IMR-90 (cell line): ENCODE measurements around the gene ASPHD2. TPM values are rescaled to one million over a fixed set of nuclear protein-coding genes. Genes with fewer than 3 reads are reported as not detected.

Experiments
- ATAC-seq: fragments of 200-7000 bp; cut with Tn5 transposase; 2 replicates; pipeline ENCODE4 v1.9.1; 2020; ENCODE audit warnings: low read depth, mild to moderate bottlenecking, moderate library complexity
- BruUV-seq: library from RNA; stranded (reverse); fragments of 400-500 nt; replicated peaks from 2 replicates; lab custom pipeline; 2021; lab: Mats Ljungman, UMichigan
- CTCF ChIA-PET: fragments of 300-600 bp; formaldehyde crosslinking; extraction: SDS; loops from one replicate; lab custom pipeline; 2021; ENCODE audit warnings: antibody characterized with exemption; lab: Yijun Ruan, JAX
- POLR2A ChIA-PET: fragments of 300-600 bp; sonication (Branson Sonifier 250); formaldehyde crosslinking; loops from one replicate; lab custom pipeline; 2022; ENCODE audit warnings: antibody characterized with exemption; ENCODE audit not compliant: unreplicated experiment; lab: Charles Lee
- DNase-seq: peaks from one replicate; pipeline ENCODE4 v3.0.0; 2013
- H2AFZ ChIP-seq: replicated peaks from 2 replicates; pipeline ENCODE3; 2013; ENCODE audit warnings: low read length, mild to moderate bottlenecking; ENCODE audit not compliant: poor library complexity
- H2AK5ac ChIP-seq: 2 replicates; pipeline ENCODE4 v1.6.1; 2013; ENCODE audit warnings: low read depth, low read length, inconsistent platforms
- H2AK9ac ChIP-seq: replicated peaks from 2 replicates; pipeline ENCODE3; 2013; ENCODE audit warnings: mild to moderate bottlenecking, low read depth, low read length, moderate library complexity; ENCODE audit not compliant: poor library complexity
- H2BK120ac ChIP-seq: 2 replicates; pipeline ENCODE4 v1.6.1; 2013; ENCODE audit warnings: low read depth, low read length, inconsistent platforms
- H2BK15ac ChIP-seq: 3 replicates; pipeline ENCODE4 v1.6.1; 2013; ENCODE audit warnings: low read depth, low read length, inconsistent platforms
- H2BK20ac ChIP-seq: 2 replicates; pipeline ENCODE4 v1.6.1; 2013; ENCODE audit warnings: low read depth, mild to moderate bottlenecking, inconsistent platforms, low read length, moderate library complexity
- H2BK5ac ChIP-seq: 2 replicates; pipeline ENCODE4 v1.6.1; 2013; ENCODE audit warnings: mild to moderate bottlenecking, low read depth, low read length, inconsistent platforms; ENCODE audit not compliant: poor library complexity, severe bottlenecking
- H3K14ac ChIP-seq: replicated peaks from 2 replicates; pipeline ENCODE4 v1.6.1; 2013; ENCODE audit warnings: low read depth, low read length, inconsistent platforms
- H3K18ac ChIP-seq: 2 replicates; pipeline ENCODE4 v1.6.1; 2013; ENCODE audit warnings: low read depth, low read length, control low read depth
- H3K23ac ChIP-seq: 2 replicates; pipeline ENCODE4 v1.6.1; 2013; ENCODE audit warnings: low read depth, low read length, inconsistent platforms
- H3K27ac ChIP-seq: 2 replicates; pipeline ENCODE4 v1.5.1; 2013; ENCODE audit warnings: mild to moderate bottlenecking, control low read depth, low read length; ENCODE audit not compliant: insufficient read depth
- H3K27me3 ChIP-seq: 2 replicates; pipeline ENCODE4 v1.6.1; 2013; ENCODE audit warnings: low read length; ENCODE audit not compliant: control insufficient read depth, insufficient read depth
- H3K36me3 ChIP-seq: 2 replicates; pipeline ENCODE4 v1.6.1; 2013; ENCODE audit warnings: low read length, mixed read lengths; ENCODE audit not compliant: control insufficient read depth, insufficient read depth
- H3K4ac ChIP-seq: 2 replicates; pipeline ENCODE4 v1.6.1; 2013; ENCODE audit warnings: low read depth, low read length, inconsistent platforms
- H3K4me1 ChIP-seq: 2 replicates; pipeline ENCODE4 v1.6.1; 2013; ENCODE audit warnings: low read length, mixed read lengths; ENCODE audit not compliant: control insufficient read depth, insufficient read depth
- H3K4me2 ChIP-seq: 2 replicates; pipeline ENCODE4 v1.6.1; 2013; ENCODE audit warnings: low read depth, mild to moderate bottlenecking, control low read depth, low read length, moderate library complexity
- H3K4me3 ChIP-seq: 2 replicates; pipeline ENCODE4 v1.5.1; 2013; ENCODE audit warnings: low read depth, mild to moderate bottlenecking, control low read depth, low read length, moderate library complexity; ENCODE audit not compliant: insufficient read depth
- H3K56ac ChIP-seq: 2 replicates; pipeline ENCODE4 v1.6.1; 2013; ENCODE audit warnings: low read length, inconsistent platforms; ENCODE audit not compliant: insufficient read depth; ENCODE audit errors: extremely low read depth
- H3K79me1 ChIP-seq, 2 experiments: 2 replicates each; pipeline ENCODE4 v1.6.1; 2013; ENCODE audit warnings: low read length in 2 of 2, inconsistent platforms in 1 of 2, low read depth in 1 of 2
- H3K9ac ChIP-seq: 2 replicates; pipeline ENCODE4 v1.6.1; 2013; ENCODE audit warnings: low read depth, low read length, control low read depth
- H3K9me1 ChIP-seq: 2 replicates; pipeline ENCODE4 v1.6.1; 2013; ENCODE audit warnings: low read length, inconsistent platforms; ENCODE audit not compliant: insufficient read depth
- H3K9me3 ChIP-seq: 2 replicates; pipeline ENCODE4 v1.6.1; 2013; ENCODE audit warnings: low read length; ENCODE audit not compliant: control insufficient read depth, insufficient read depth
- H4K20me1 ChIP-seq: 2 replicates; pipeline ENCODE4 v1.6.1; 2013; ENCODE audit warnings: low read length, inconsistent platforms; ENCODE audit not compliant: insufficient read depth
- H4K5ac ChIP-seq: 2 replicates; pipeline ENCODE4 v1.6.1; 2013; ENCODE audit warnings: mild to moderate bottlenecking, low read depth, low read length, control low read depth
- H4K8ac ChIP-seq, 2 experiments: 2 replicates each; pipeline ENCODE4 v1.6.1; 2013; ENCODE audit warnings: low read depth in 2 of 2, low read length in 2 of 2, control low read depth in 1 of 2, inconsistent platforms in 1 of 2
- H4K91ac ChIP-seq: 2 replicates; pipeline ENCODE4 v1.6.1; 2013; ENCODE audit warnings: low read depth, low read length, inconsistent platforms; ENCODE audit not compliant: insufficient read depth
- BHLHE40 ChIP-seq: fragments of 150-350 bp; IDR thresholded peaks from 2 replicates; pipeline ENCODE4 v1.6.1; 2016; ENCODE audit warnings: mild to moderate bottlenecking, low read depth, low read length
- CEBPB ChIP-seq: IDR thresholded peaks from 2 replicates; pipeline ENCODE4 v1.6.1; 2012; ENCODE audit warnings: low read depth, low read length, improper control_type of control experiment
- CHD1 ChIP-seq: IDR thresholded peaks from 2 replicates; pipeline ENCODE4 v1.6.1; 2012; ENCODE audit warnings: low read depth, low read length, improper control_type of control experiment
- CTCF ChIP-seq: conservative IDR thresholded peaks from 2 replicates; pipeline ENCODE4 v1.5.1; 2012; ENCODE audit warnings: mild to moderate bottlenecking, low read depth, low read length, improper control_type of control experiment
- ELK1 ChIP-seq: fragments of 150-350 bp; IDR thresholded peaks from 2 replicates; pipeline ENCODE4 v1.6.1; 2016; ENCODE audit warnings: low read depth, mild to moderate bottlenecking, low read length, moderate library complexity, borderline replicate concordance
- FOS ChIP-seq: fragments of 150-350 bp; IDR thresholded peaks from 2 replicates; pipeline ENCODE4 v1.6.1; 2016; ENCODE audit warnings: low read depth, low read length
- MAFK ChIP-seq: IDR thresholded peaks from 2 replicates; pipeline ENCODE4 v1.6.1; 2012; ENCODE audit warnings: low read depth, low read length, improper control_type of control experiment
- MAZ ChIP-seq: IDR thresholded peaks from 2 replicates; pipeline ENCODE4 v1.6.1; 2012; ENCODE audit warnings: low read depth, mild to moderate bottlenecking, low read length, improper control_type of control experiment, moderate library complexity, borderline replicate concordance
- MXI1 ChIP-seq: IDR thresholded peaks from 2 replicates; pipeline ENCODE4 v1.6.1; 2012; ENCODE audit warnings: low read depth, mild to moderate bottlenecking, low read length, moderate library complexity, borderline replicate concordance
- NFE2L2 ChIP-seq: fragments of 150-350 bp; IDR thresholded peaks from 2 replicates; pipeline ENCODE4 v1.6.1; 2016; ENCODE audit warnings: low read depth, mild to moderate bottlenecking, low read length
- POLR2A ChIP-seq: IDR thresholded peaks from 2 replicates; pipeline ENCODE4 v1.6.1; 2012; ENCODE audit warnings: mild to moderate bottlenecking, low read depth, low read length
- RAD21 ChIP-seq: IDR thresholded peaks from 2 replicates; pipeline ENCODE4 v1.6.1; 2012; ENCODE audit warnings: low read length, improper control_type of control experiment
- RCOR1 ChIP-seq: IDR thresholded peaks from 2 replicates; pipeline ENCODE4 v1.6.1; 2012; ENCODE audit warnings: mild to moderate bottlenecking, low read length, improper control_type of control experiment; ENCODE audit not compliant: insufficient replicate concordance
- RFX5 ChIP-seq: IDR thresholded peaks from 2 replicates; pipeline ENCODE4 v1.8.0; 2012; ENCODE audit warnings: low read depth, mild to moderate bottlenecking, low read length, moderate library complexity
- SMC3 ChIP-seq: fragments of 150-350 bp; IDR thresholded peaks from 2 replicates; pipeline ENCODE4 v1.6.1; 2016; ENCODE audit warnings: low read depth, mild to moderate bottlenecking, antibody characterized with exemption, low read length, moderate library complexity
- USF2 ChIP-seq: fragments of 150-350 bp; IDR thresholded peaks from 2 replicates; pipeline ENCODE4 v1.6.1; 2017; ENCODE audit warnings: mild to moderate bottlenecking, antibody characterized with exemption, low read length, low read depth
- WGBS, 2 experiments: methylation state at CpG; one replicate each; pipeline versions ENCODE4 v1.1.5 to v1.1.7; 2013; ENCODE audit warnings: missing lambda C conversion rate in 2 of 2; ENCODE audit not compliant: insufficient read length in 1 of 2; ENCODE audit errors: extremely low coverage in 2 of 2; 5-methylcytosine and 5-hydroxymethylcytosine counted together
- dilution Hi-C: fragments of 300-500 bp; cut with HindIII; formaldehyde crosslinking; loops from one replicate; pipeline ENCODE4 v1.14.3; 2018; ENCODE audit warnings: low sequenced_read_pairs; ENCODE audit not compliant: unreplicated experiment
- in situ Hi-C: fragments of 300-500 bp; cut with MboI; formaldehyde crosslinking; loops from 3 replicates; pipeline ENCODE4 v1.14.3; 2019; ENCODE audit warnings: low sequenced_read_pairs, inconsistent platforms, mixed read lengths
- intact Hi-C: fragments of 100-400 bp; cut with micrococcal nuclease; formaldehyde crosslinking; loops from 2 replicates; pipeline ENCODE4 v1.10.0; 2022
- polyA plus RNA-seq, 3 experiments: library from polyadenylated mRNA; depleted of rRNA; stranded (reverse); fragments of >200 nt; gene quantifications; 2 replicates each; pipeline ENCODE4 v1.2.3, GENCODE V29; 2012; ENCODE audit warnings: low replicate concordance in 1 of 3
- total RNA-seq: library from RNA; depleted of rRNA; stranded (reverse); fragments of >200 nt; gene quantifications from 2 replicates; pipeline ENCODE4 v1.2.3, GENCODE V29; 2012

Gene ASPHD2
- total and polyA plus RNA-seq, 2 of the 4 experiments (the other 2 are of a cell fraction), result 1.3 to 1.4 TPM

GRCh38 chr22:26417406-26417805 lies 11.7 kb upstream of the ASPHD2 start:
- no peak overlapping the region for H2BK5ac ChIP-seq
- no peak overlapping the region for H3K27ac ChIP-seq
- no peak overlapping the region for H4K5ac ChIP-seq
- intact Hi-C loops (no loop called here), in situ Hi-C loops (no loop called here), dilution Hi-C loops (no loop called here)
- H3K4me2 ChIP-seq, result no peak overlapping the region
- H3K79me1 ChIP-seq, result no peaks in the 10 kb centered on the region
- no TSS peak for BruUV-seq
- ATAC-seq (no peak), DNase-seq (no peak)
- peaks cover 3% of the 10 kb centered on the region; the same call in 1 of the 2 replicates for H4K20me1 ChIP-seq
- no peak overlapping the region for H2AK9ac ChIP-seq
- H3K18ac ChIP-seq, result no peak overlapping the region
- no peak overlapping the region for H3K4me3 ChIP-seq
- no peaks in the 10 kb centered on the region for H3K9me3 ChIP-seq
- H3K14ac ChIP-seq, result no peak overlapping the region
- no peak overlapping the region for H2AFZ ChIP-seq
- H2AK5ac ChIP-seq, result no peak overlapping the region
- peak overlapping the region; percentile 23; the same call in 1 of the 2 replicates for H2BK20ac ChIP-seq
- H3K56ac ChIP-seq, result no peak overlapping the region
- H4K8ac ChIP-seq, result no peak overlapping the region
- no peak overlapping the region for H2BK15ac ChIP-seq
- no peak overlapping the region for H2BK120ac ChIP-seq
- TF ChIP-seq CHD1 (no peak), ELK1 (no peak), BHLHE40 (no peak), RAD21 (no peak), MAFK (no peak), FOS (no peak), CTCF (no peak), MAZ (no peak), NFE2L2 (no peak), RCOR1 (no peak), SMC3 (no peak), USF2 (no peak), MXI1 (no peak), POLR2A (no peak), RFX5 (no peak), CEBPB (no peak)
- WGBS, 2 experiments, result no CpG with 5 or more reads among the region's 3 CpGs
- H3K27me3 ChIP-seq, result peaks cover 14% of the 10 kb centered on the region
- no peak overlapping the region for H3K9ac ChIP-seq
- ChIA-PET POLR2A (no interaction called here), CTCF (interaction anchor here (1.0 kb wide), 1 partner anchor 14 kb away, joined by 6 read pairs; no protein-coding TSS in a partner anchor)
- no peak overlapping the region for H3K4ac ChIP-seq
- H3K9me1 ChIP-seq, result no peaks in the 10 kb centered on the region; the same call in 1 of the 2 replicates
- H3K4me1 ChIP-seq, result no peaks in the 10 kb centered on the region
- H3K36me3 ChIP-seq, result no peaks in the 10 kb centered on the region
- H4K91ac ChIP-seq, result no peak overlapping the region
- H3K23ac ChIP-seq, result no peak overlapping the region
